Colon (tissue), 2 donors: ENCODE data around the gene SHISA5.
"Not testable (repeated sequence)": the region's sequence is repeated elsewhere in the genome, so short reads cannot be mapped to it uniquely, and the experiment has no call there.

Experiments
- FAIRE-seq: peaks from 2 replicates; lab custom pipeline; 2012; peaks lifted over from hg19 to GRCh38; lab: Jason Lieb, UNC
- donor health status: control.
- donor health status: control.

The SHISA5 gene

GRCh38 chr3:48477959-48478520, 25.9 kb downstream of the SHISA5 start:
- FAIRE-seq: no peak

- FAIRE-seq: no peak
Measured at GRCh38 chr3:48476426-48477053, 27.4 kb downstream of the SHISA5 start.

- FAIRE-seq: no peak
Measured at GRCh38 chr3:48475188-48475587, 28.8 kb downstream of the SHISA5 start.

- FAIRE-seq: no peak
Measured at GRCh38 chr3:48474619-48475018, 29.4 kb downstream of the SHISA5 start.

- not testable (repeated sequence) for FAIRE-seq
Measured at GRCh38 chr3:48474031-48474430, 29.9 kb downstream of the SHISA5 start.

- FAIRE-seq: no peak
Measured at GRCh38 chr3:48473617-48473952, 30.4 kb downstream of the SHISA5 start.

GRCh38 chr3:48472923-48473616, 30.9 kb downstream of the SHISA5 start:
- FAIRE-seq: no peak

- no peak for FAIRE-seq
Measured at GRCh38 chr3:48472673-48472922, 31.4 kb downstream of the SHISA5 start.

GRCh38 chr3:48470286-48470685, 33.7 kb downstream of the SHISA5 start:
- FAIRE-seq: no peak

GRCh38 chr3:48469046-48469915, 34.7 kb downstream of the SHISA5 start:
- FAIRE-seq: no peak

GRCh38 chr3:48468329-48468731, 35.6 kb downstream of the SHISA5 start:
- FAIRE-seq: no peak

GRCh38 chr3:48467473-48468267, 36.3 kb downstream of the SHISA5 start:
- no peak for FAIRE-seq

- FAIRE-seq: no peak
Measured at GRCh38 chr3:48467110-48467454, 36.9 kb downstream of the SHISA5 start.

- FAIRE-seq: no peak
Measured at GRCh38 chr3:48466386-48467109, 37.4 kb downstream of the SHISA5 start.

GRCh38 chr3:48465531-48466378, 38.2 kb downstream of the SHISA5 start:
- FAIRE-seq: peak; percentile 64

- no peak for FAIRE-seq
Measured at GRCh38 chr3:48465237-48465530, 38.8 kb downstream of the SHISA5 start.

GRCh38 chr3:48464713-48465221, 39.2 kb downstream of the SHISA5 start:
- FAIRE-seq: no peak

- FAIRE-seq: no peak
Measured at GRCh38 chr3:48463703-48464102, 40.3 kb downstream of the SHISA5 start.

GRCh38 chr3:48461767-48462166, 42.2 kb downstream of the SHISA5 start:
- not testable (repeated sequence) for FAIRE-seq

- FAIRE-seq: no peak
Measured at GRCh38 chr3:48460517-48460902, 43.5 kb downstream of the SHISA5 start.
